GM12878 (cell line): ENCODE data around the gene AHCY. TPM values are rescaled to one million over a fixed set of nuclear protein-coding genes. Genes with fewer than 3 reads are reported as not detected.

ENCODE experiments used
- ATF2 ChIP-seq: IDR thresholded peaks from 2 replicates; pipeline ENCODE4 v1.6.1; 2012; ENCODE audit warnings: low read length, inconsistent platforms
- ATF3 ChIP-seq: IDR thresholded peaks from 2 replicates; pipeline ENCODE4 v1.6.1; 2011; ENCODE audit warnings: low read depth, mild to moderate bottlenecking, low read length, moderate library complexity, borderline replicate concordance; ENCODE audit errors: extremely low read depth
- ATF7 ChIP-seq: fragments of 450-650 bp; IDR thresholded peaks from 2 replicates; pipeline ENCODE4 v1.6.1; 2016; ENCODE audit warnings: low read depth, mild to moderate bottlenecking
- BHLHE40 ChIP-seq, 2 experiments: fragments of 450-650 bp in 1 of 2; IDR thresholded peaks; 2 replicates each; pipeline ENCODE4 v1.6.1; 2011 to 2017; ENCODE audit warnings: low read depth in 2 of 2, borderline replicate concordance in 1 of 2, improper control_type of control experiment in 1 of 2, low read length in 1 of 2, mild to moderate bottlenecking in 1 of 2
- CBX5 ChIP-seq: sonication (generic); IDR thresholded peaks from 2 replicates; pipeline ENCODE4 v1.6.1; 2016; ENCODE audit warnings: low read depth, moderate library complexity, mild to moderate bottlenecking, inconsistent platforms
- CEBPB ChIP-seq, 2 experiments: fragments of 150-350 bp in 1 of 2; IDR thresholded peaks; 2 replicates each; pipeline ENCODE4 v1.6.1; 2012 to 2014; ENCODE audit warnings: low read depth in 2 of 2, low read length in 2 of 2, borderline replicate concordance in 1 of 2, inconsistent platforms in 1 of 2
- CHD2 ChIP-seq: IDR thresholded peaks from 2 replicates; pipeline ENCODE4 v1.6.1; 2011; ENCODE audit warnings: low read depth, low read length, improper control_type of control experiment, borderline replicate concordance
- ELK1 ChIP-seq: IDR thresholded peaks from 2 replicates; pipeline ENCODE4 v1.6.1; 2012; ENCODE audit warnings: low read depth, low read length, improper control_type of control experiment
- ESRRA ChIP-seq: IDR thresholded peaks from 2 replicates; pipeline ENCODE4 v1.6.1; 2012; ENCODE audit warnings: mild to moderate bottlenecking, low read length, improper control_type of control experiment
- EZH2 ChIP-seq: IDR thresholded peaks from 2 replicates; pipeline ENCODE4 v1.6.1; 2012; ENCODE audit warnings: low read depth, mild to moderate bottlenecking, control low read depth, inconsistent platforms, low read length, borderline replicate concordance; ENCODE audit not compliant: control insufficient read depth
- GABPA ChIP-seq: IDR thresholded peaks from 2 replicates; pipeline ENCODE4 v1.6.1; 2014; ENCODE audit warnings: antibody characterized with exemption, low read depth, mild to moderate bottlenecking, inconsistent platforms
- HCFC1 ChIP-seq: fragments of 150-350 bp; IDR thresholded peaks from 2 replicates; pipeline ENCODE4 v1.6.1; 2014; ENCODE audit warnings: low read length
- IKZF2 ChIP-seq, 2 experiments: fragments of 450-650 bp; IDR thresholded peaks; 2 replicates each; pipeline ENCODE4 v1.6.1; 2017; ENCODE audit warnings: mild to moderate bottlenecking in 2 of 2, moderate library complexity in 2 of 2
- IRF3 ChIP-seq: fragments of 450-650 bp; IDR thresholded peaks from 2 replicates; pipeline ENCODE4 v1.6.1; 2014; ENCODE audit warnings: mild to moderate bottlenecking
- IRF4 ChIP-seq: IDR thresholded peaks from 2 replicates; pipeline ENCODE4 v1.6.1; 2011; ENCODE audit warnings: low read depth, low read length
- LARP7 ChIP-seq: fragments of 450-650 bp; IDR thresholded peaks from 2 replicates; pipeline ENCODE4 v1.6.1; 2017; ENCODE audit warnings: mild to moderate bottlenecking
- MLLT1 ChIP-seq: fragments of 450-650 bp; IDR thresholded peaks from 2 replicates; pipeline ENCODE4 v1.6.1; 2016; ENCODE audit warnings: mild to moderate bottlenecking
- MTA3 ChIP-seq: IDR thresholded peaks from 2 replicates; pipeline ENCODE4 v1.6.1; 2012; ENCODE audit warnings: low read length, inconsistent platforms, borderline replicate concordance
- REST ChIP-seq: IDR thresholded peaks from 2 replicates; pipeline ENCODE4 v1.6.1; 2012; ENCODE audit warnings: mild to moderate bottlenecking, low read depth, low read length
- WRNIP1 ChIP-seq: IDR thresholded peaks from 2 replicates; pipeline ENCODE4 v1.6.1; 2011; ENCODE audit warnings: low read depth, low read length, improper control_type of control experiment, borderline replicate concordance
- ZBED1 ChIP-seq: IDR thresholded peaks from 2 replicates; pipeline ENCODE4 v1.6.1; 2016; ENCODE audit warnings: borderline replicate concordance
- polyA plus RNA-seq, 11 experiments: library from polyadenylated mRNA; depleted of rRNA in 4 of 11; unstranded in 6 of 11; stranded (reverse) in 5 of 11; fragments of >200 nt; fragmentation: Nextera tagmentation in 4 of 11; fragmentation: Illumina TruSeq in 1 of 11; extraction: Ambion mirVana in 4 of 11; extraction: Trizol in 1 of 11; gene quantifications; 1 replicate in 1 of 11; 2 replicates in 10 of 11; pipeline versions ENCODE4 v1.2.1 to v1.2.3, GENCODE V29; 2011 to 2016; ENCODE audit warnings: inconsistent platforms in 2 of 11, missing spikeins in 2 of 11, low read depth in 1 of 11
- total RNA-seq, 4 experiments: library from RNA; depleted of rRNA in 3 of 4; stranded (reverse); fragments of >200 nt in 3 of 4; fragmentation: Illumina TruSeq in 1 of 4; extraction: Trizol in 1 of 4; gene quantifications; 2 replicates each; pipeline versions ENCODE4 v1.2.1 to v1.2.3, GENCODE V29; 2013 to 2021

Gene AHCY
- total and polyA plus RNA-seq, 10 of the 15 experiments (the other 5 are each of a cell fraction or from before 2014, with no cell fraction given), result 84.9 to 223 (median 181) TPM

- TF ChIP-seq GABPA, result no peak
- TF ChIP-seq REST, result no peak
- no peak for TF ChIP-seq ELK1
- no peak for TF ChIP-seq HCFC1
- TF ChIP-seq ATF2, result no peak
- peak; percentile 66; the same call in 1 of the 2 replicates for TF ChIP-seq ATF3
- no peak for TF ChIP-seq ATF7
- TF ChIP-seq IRF3, result no peak
- peak; percentile 72 for TF ChIP-seq IRF4
- TF ChIP-seq CBX5, result no peak
- TF ChIP-seq WRNIP1, result peak; percentile 71; the same call in 1 of the 2 replicates
- TF ChIP-seq MLLT1, result no peak
- TF ChIP-seq BHLHE40 (IDR thresholded peaks at IDR 0.05; ENCODE audit: borderline replicate concordance in 1 of 2, low read depth in 2 of 2, low read length in 1 of 2), result peak; percentile 23 to 43; a peak in 1 of 4 replicates
- TF ChIP-seq CEBPB (IDR thresholded peaks at IDR 0.05; ENCODE audit: borderline replicate concordance in 1 of 2, low read depth in 2 of 2, low read length in 2 of 2), result no peak
- TF ChIP-seq MTA3, result no peak
- TF ChIP-seq ZBED1, result no peak
- no peak for TF ChIP-seq CHD2
- TF ChIP-seq ESRRA, result no peak
- TF ChIP-seq LARP7, result peak; percentile 62; the same call in 1 of the 2 replicates
- no peak for TF ChIP-seq EZH2
- TF ChIP-seq IKZF2 (IDR thresholded peaks at IDR 0.05), result peak in 1 of 2 experiments; percentile 39; a peak in 1 of 4 replicates
Observed at GRCh38 chr20:34312544-34313217, 9.5 kb upstream of the AHCY start (continued).
